ENCODE data around the gene SPDYC. TPM values are rescaled to one million over a fixed set of nuclear protein-coding genes. Genes with fewer than 3 reads are reported as not detected.

The SPDYC gene
- total and polyA plus RNA-seq, 9 of the 15 experiments (the other 6 are each of a cell fraction or from before 2014, with no cell fraction given): 4.4 to 18.8 (median 9.2) TPM

- TF ChIP-seq CREB3 (tag; conservative IDR thresholded peaks at IDR 0.05; ENCODE audit: low read depth) (no peak), CBFA2T3 (IDR thresholded peaks at IDR 0.05) (no peak), ELF2 (CRISPR knock-in tag; IDR thresholded peaks at IDR 0.05) (no peak), ZFP1 (CRISPR knock-in tag; IDR thresholded peaks at IDR 0.05) (no peak; the same call in 1 of the 2 replicates), GATA2 (CRISPR knock-in tag; IDR thresholded peaks at IDR 0.05) (no peak), WHSC1 (IDR thresholded peaks at IDR 0.05; ENCODE audit: low read length) (no peak), ARID4B (CRISPR knock-in tag; IDR thresholded peaks at IDR 0.05) (no peak; the same call in 1 of the 2 replicates), ZNF121 (CRISPR knock-in tag; conservative IDR thresholded peaks at IDR 0.05) (no peak), CBFB (CRISPR knock-in tag; IDR thresholded peaks at IDR 0.05) (no peak), MCM3 (IDR thresholded peaks at IDR 0.05) (no peak), ZNF324 (CRISPR knock-in tag; IDR thresholded peaks at IDR 0.05) (no peak), ZBTB49 (CRISPR knock-in tag; IDR thresholded peaks at IDR 0.05; ENCODE audit: borderline replicate concordance) (no peak), DACH1 (IDR thresholded peaks at IDR 0.05; ENCODE audit: partially characterized antibody) (peak; percentile 21), RHOXF2B (CRISPR knock-in tag; conservative IDR thresholded peaks at IDR 0.05) (no peak), ZFP91 (CRISPR knock-in tag; IDR thresholded peaks at IDR 0.05) (no peak), TFAP4 (CRISPR knock-in tag; IDR thresholded peaks at IDR 0.05; ENCODE audit: borderline replicate concordance) (peak; percentile 95), NR1H2 (CRISPR knock-in tag; IDR thresholded peaks at IDR 0.05) (no peak), USF2 (CRISPR knock-in tag; IDR thresholded peaks at IDR 0.05) (no peak), MEF2D (tag; conservative IDR thresholded peaks at IDR 0.05; ENCODE audit: low read depth) (no peak)
These were observed at the start of gene SPDYC (continued) for GRCh38 chr11:65170058-65170534.
